ENCODE data around the gene ASPSCR1. TPM values are rescaled to one million over a fixed set of nuclear protein-coding genes. Genes with fewer than 3 reads are reported as not detected.
A peak's percentile ranks its signal among the peaks of the same experiment; 100 is the strongest.

ASPSCR1 gene
- total RNA-seq, 2 experiments from 2014 or later = 25.3 to 29.9 TPM

DNA sequence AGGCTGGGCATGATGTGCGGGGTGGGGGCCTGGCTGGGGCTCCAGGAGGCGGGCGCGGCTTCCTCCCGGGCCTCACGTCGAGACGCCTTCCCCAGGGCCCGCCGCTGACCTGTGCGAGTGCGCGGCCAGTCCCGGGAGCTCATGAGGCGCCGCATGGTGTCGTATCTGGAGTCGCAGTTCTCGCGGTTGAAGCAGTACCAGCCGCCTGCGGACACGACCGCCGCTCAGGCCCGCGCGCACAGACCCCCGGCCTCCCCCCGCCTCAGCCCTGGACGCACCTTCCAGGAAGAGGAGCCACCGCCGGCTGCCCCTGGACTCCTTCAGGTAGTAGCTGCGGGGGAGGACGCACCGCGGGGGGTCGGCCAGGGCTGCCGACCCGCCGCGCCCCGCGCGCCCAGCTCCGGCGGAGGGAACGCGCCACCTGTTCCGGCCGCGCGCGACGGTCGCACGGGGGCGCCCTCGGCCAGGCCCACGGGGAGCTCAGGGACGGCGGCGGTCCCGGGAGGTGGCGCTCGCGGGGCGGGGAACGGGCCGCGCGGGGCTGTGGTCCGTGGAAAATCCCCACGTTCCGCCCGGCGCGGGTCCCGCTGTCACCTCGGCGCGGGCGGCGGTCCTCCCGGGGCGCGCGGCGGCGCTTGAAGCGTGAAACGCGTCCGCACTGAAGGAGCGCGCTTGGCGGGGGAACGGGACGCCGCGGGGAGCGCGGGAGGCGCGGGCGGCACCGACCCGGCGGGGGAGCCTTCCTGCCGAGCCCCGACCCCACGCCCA is 17.9 kb upstream of the ASPSCR1 start:
- ChIA-PET POLR2A (interaction anchor here (0.7 to 2.3 kb wide), 7 partner anchors 17 to 246 kb away, joined by 3 to 30 read pairs (median 3); partner anchors contain the start of genes CENPX, DCXR and LRRC45), CTCF (interaction anchor here (0.7 to 2.6 kb wide), 22 partner anchors 9 to 390 kb away, joined by 3 to 73 read pairs (median 4); partner anchors contain the start of genes ASPSCR1, CENPX, DCXR and LRRC45)
- no peak overlapping the region for H3K27ac Mint-ChIP-seq
- peaks cover 4% of the 10 kb centered on the region for H3K4me1 Mint-ChIP-seq
- no peaks in the 10 kb centered on the region for H3K9me3 Mint-ChIP-seq
- H3K27me3 Mint-ChIP-seq = peaks cover 38% of the 10 kb centered on the region
- H3K4me3 Mint-ChIP-seq = no peak overlapping the region
- no peaks in the 10 kb centered on the region for H3K36me3 Mint-ChIP-seq (ENCODE audit: low read depth)
- DNase-seq = peak; percentile 79

- ChIA-PET POLR2A (interaction anchor here (0.7 to 2.3 kb wide), 7 partner anchors 16 to 245 kb away, joined by 3 to 30 read pairs (median 3); partner anchors contain the start of genes CENPX, DCXR and LRRC45), CTCF (interaction anchor here (1.0 to 2.6 kb wide), 20 partner anchors 9 to 390 kb away, joined by 3 to 73 read pairs (median 4); partner anchors contain the start of genes ASPSCR1, CENPX, DCXR and LRRC45)
- DNase-seq = no peak
- Mint-ChIP-seq H3K4me1 (peaks cover 4% of the 10 kb centered on the region), H3K36me3 (ENCODE audit: low read depth) (no peaks in the 10 kb centered on the region), H3K4me3 (no peak overlapping the region), H3K9me3 (no peaks in the 10 kb centered on the region), H3K27me3 (peaks cover 40% of the 10 kb centered on the region), H3K27ac (no peak overlapping the region)
Observed at GRCh38 chr17:81960130-81960958, 17.1 kb upstream of the ASPSCR1 start.

GRCh38 chr17:81961087-81961511 is 16.3 kb upstream of the ASPSCR1 start, which contains the start of gene NOTUM:
Gene NOTUM (minus strand): TSS chr17:81961187. CDS start chr17:81960909, 278 bp downstream.
- POLR2A ChIA-PET = interaction anchor here (2.3 kb wide), 1 partner anchor 61 kb away, joined by 30 read pairs; the partner anchor contains the start of genes CENPX and LRRC45
- Mint-ChIP-seq H3K9me3 (no peaks in the 10 kb centered on the region), H3K27me3 (peaks cover 42% of the 10 kb centered on the region), H3K36me3 (ENCODE audit: low read depth) (no peaks in the 10 kb centered on the region), H3K4me1 (peaks cover 4% of the 10 kb centered on the region), H3K4me3 (no peak within 1 kb of the TSS), H3K27ac (no peak within 1 kb of the TSS)
- no peak for DNase-seq
- CTCF ChIA-PET = interaction anchor here (1.9 to 2.6 kb wide), 3 partner anchors 16 to 60 kb away, joined by 4 to 73 read pairs (median 5); partner anchors contain the start of genes ASPSCR1, CENPX and LRRC45

DNA sequence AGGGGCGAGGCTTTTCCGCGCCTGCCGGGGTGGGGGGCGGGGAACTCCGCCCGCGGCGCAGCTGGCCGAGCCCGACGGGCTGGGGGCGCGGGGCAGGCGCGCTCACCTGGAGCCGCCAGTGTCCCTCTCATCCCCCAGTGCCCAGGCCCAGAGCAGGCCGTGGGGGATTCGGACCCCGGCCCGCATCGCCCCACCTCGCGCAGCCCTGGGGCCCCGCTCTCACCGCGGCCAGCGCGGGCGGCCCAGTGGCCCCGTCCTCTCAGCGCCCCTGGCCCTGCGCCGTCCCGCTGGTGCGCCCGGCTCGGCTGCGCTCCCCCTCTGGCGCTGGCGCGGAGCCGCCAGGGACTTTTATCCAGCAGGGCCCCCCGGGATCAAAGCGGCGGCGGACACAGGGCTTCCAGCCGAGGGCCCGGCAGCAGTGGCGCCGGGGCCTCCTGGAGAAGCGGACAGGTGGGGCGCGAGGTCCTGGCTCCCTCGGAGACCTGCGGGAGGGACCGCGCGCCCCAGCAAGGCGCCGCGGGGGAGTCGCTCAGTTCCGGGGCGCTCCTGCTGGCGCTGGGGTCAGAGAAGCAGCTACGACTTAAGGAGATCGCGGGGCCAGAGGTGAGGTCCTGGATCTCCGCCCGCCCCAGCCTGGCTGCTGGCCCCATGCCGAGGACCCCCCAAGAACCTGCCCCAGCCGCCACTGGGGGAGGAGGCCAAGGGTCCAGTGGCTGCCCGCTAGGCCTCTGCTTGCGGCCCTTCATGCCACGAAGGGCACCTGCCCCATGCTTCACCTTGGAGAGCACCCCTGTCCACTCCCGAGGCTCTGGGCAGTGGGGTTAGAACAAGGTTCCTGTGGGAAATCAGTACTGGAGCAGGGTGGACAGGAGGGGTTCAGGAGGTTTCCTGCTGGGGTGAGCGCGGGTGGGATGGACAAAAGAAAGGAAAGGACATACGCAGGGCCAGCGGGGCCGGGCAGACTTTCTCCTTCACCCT is 15.6 kb upstream of the ASPSCR1 start:
- Mint-ChIP-seq H3K27ac (no peak overlapping the region), H3K4me3 (no peak overlapping the region), H3K9me3 (no peaks in the 10 kb centered on the region), H3K27me3 (peaks cover 42% of the 10 kb centered on the region), H3K36me3 (ENCODE audit: low read depth) (no peaks in the 10 kb centered on the region), H3K4me1 (peaks cover 4% of the 10 kb centered on the region)
- ChIA-PET CTCF (interaction anchor here (0.6 to 2.6 kb wide), 4 partner anchors 37 to 368 kb away, joined by 3 to 73 read pairs (median 4); partner anchors contain the start of genes CENPX and LRRC45), POLR2A (interaction anchor here (1.6 kb wide), 1 partner anchor 15 kb away, joined by 6 read pairs; the partner anchor contains the start of gene ASPSCR1)
- DNase-seq = no peak

DNA sequence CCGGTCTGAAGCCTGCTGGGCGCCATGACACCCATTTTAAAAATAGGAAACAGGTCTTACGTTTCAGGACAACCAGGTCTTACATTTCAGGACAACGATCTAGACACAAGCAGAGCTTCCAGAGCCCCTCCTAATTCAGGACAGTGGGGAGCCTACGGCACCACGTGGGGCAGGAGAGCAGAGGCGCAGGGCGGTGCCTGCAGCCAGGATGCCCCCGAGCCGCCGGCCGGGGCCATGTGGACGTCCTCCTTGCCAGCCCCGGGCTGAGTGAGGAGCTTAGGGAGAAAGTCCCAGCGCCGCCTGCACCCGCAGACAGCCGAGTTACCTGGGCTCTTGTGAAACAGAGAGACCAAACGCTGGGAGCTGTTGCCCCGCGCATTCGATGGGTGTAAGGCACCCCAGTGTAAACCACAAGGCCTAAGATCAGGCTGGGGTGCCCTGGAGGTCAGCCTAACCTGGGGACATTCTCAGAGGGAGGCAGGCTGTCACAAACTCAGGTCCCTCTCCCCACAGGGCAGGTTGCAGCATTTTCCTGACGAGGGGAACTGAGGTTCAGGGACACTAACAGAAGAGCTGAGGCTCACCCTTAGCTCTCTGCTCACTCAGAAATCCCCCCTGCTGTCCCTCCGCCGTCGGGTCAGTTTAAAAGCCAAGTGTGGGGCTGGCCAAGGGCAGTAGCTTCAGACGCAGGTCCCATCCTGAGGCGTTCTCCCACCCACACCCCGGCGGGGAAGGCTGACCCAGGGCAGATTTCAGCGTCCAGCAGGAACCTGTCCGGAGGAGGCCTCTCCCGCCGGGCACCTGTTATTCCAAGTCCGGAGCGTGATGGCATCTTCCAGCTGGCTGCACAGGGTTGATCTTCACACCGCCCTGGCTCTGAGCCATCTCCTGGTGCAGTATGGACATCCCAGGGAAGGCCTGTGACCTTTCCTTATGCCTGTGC is 14.7 kb upstream of the ASPSCR1 start:
- peaks cover 37% of the 10 kb centered on the region for H3K27me3 Mint-ChIP-seq
- no peaks in the 10 kb centered on the region for H3K9me3 Mint-ChIP-seq
- POLR2A ChIA-PET = interaction anchor here (1.2 to 1.6 kb wide), 2 partner anchors 10 to 14 kb away, joined by 3 to 6 read pairs; partner anchors contain the start of gene ASPSCR1
- H3K36me3 Mint-ChIP-seq (ENCODE audit: low read depth) = no peaks in the 10 kb centered on the region
- peaks cover 4% of the 10 kb centered on the region for H3K4me1 Mint-ChIP-seq
- H3K4me3 Mint-ChIP-seq = no peak overlapping the region
- CTCF ChIA-PET = interaction anchor here (0.6 to 1.1 kb wide), 3 partner anchors 57 to 369 kb away, joined by 3 to 4 read pairs (median 3); no protein-coding TSS in a partner anchor
- no peak overlapping the region for H3K27ac Mint-ChIP-seq
- DNase-seq = no peak

GRCh38 chr17:81964081-81964849 is 13.2 kb upstream of the ASPSCR1 start:
- Mint-ChIP-seq H3K27ac (no peak overlapping the region), H3K27me3 (peaks cover 25% of the 10 kb centered on the region), H3K36me3 (ENCODE audit: low read depth) (no peaks in the 10 kb centered on the region), H3K4me3 (no peak overlapping the region), H3K9me3 (no peaks in the 10 kb centered on the region), H3K4me1 (peaks cover 6% of the 10 kb centered on the region)
- ChIA-PET POLR2A (interaction anchor here (1.2 kb wide), 1 partner anchor 8 kb away, joined by 3 read pairs; no protein-coding TSS in a partner anchor), CTCF (interaction anchor here (1.2 kb wide), 1 partner anchor 58 kb away, joined by 5 read pairs; the partner anchor contains the start of genes CENPX and LRRC45)
- DNase-seq = no peak

DNA sequence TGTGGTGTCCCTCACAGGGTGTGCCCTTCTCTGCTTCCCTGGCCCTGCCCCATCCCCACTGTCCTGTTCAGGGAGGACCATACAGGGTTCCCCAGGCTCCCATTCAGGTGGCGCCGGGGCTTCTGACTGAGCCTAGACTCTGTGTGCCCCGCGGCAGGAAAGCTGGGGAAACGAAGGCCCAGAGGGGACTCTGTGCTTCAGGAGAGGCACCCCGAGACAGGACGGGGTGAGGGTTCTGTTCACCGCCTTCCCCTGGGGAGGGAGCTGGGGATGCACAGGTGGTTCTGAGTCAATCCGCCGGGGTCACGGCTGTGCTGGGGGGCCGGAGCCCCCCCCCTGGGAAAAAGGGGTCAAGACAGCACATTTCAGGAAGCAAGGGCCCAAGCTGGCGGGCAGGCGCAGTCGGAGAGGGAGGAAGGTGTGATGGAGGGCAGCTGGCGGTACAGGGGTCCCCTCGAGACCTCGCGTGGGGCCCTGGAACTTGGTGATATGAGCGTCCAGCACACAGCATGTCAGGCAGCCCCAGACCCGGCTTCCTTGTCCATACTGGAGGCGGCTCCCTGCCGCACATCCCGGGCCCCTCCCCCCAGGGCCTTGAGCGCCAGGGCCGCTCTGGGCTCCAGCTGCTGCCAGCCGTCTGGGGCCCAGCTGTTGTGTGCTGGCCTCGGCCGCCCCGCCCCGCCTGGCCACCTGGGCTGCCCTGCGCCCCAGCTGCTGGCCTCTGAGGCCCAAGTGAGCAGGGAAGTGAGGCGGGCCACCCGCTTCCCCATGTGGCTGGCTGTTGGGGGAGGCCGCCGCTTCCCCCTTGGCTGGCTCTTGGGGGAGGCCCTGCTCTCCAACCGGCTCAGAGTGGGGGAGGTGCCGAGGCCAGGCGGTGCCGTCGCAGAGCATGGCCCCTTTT is 10.8 kb upstream of the ASPSCR1 start:
- Mint-ChIP-seq H3K4me1 (peaks cover 6% of the 10 kb centered on the region), H3K4me3 (no peak overlapping the region), H3K9me3 (no peaks in the 10 kb centered on the region), H3K27ac (no peak overlapping the region), H3K27me3 (peaks cover 25% of the 10 kb centered on the region), H3K36me3 (ENCODE audit: low read depth) (no peaks in the 10 kb centered on the region)
- ChIA-PET CTCF (no interaction called here), POLR2A (interaction anchor here (0.8 to 2.2 kb wide), 3 partner anchors 10 to 262 kb away, joined by 3 to 16 read pairs (median 3); partner anchors contain the start of genes ASPSCR1 and SLC16A3)
- no peak for DNase-seq

- Mint-ChIP-seq H3K9me3 (no peaks in the 10 kb centered on the region), H3K4me3 (no peak overlapping the region), H3K27ac (no peak overlapping the region), H3K4me1 (peaks cover 6% of the 10 kb centered on the region), H3K36me3 (ENCODE audit: low read depth) (no peaks in the 10 kb centered on the region), H3K27me3 (peaks cover 23% of the 10 kb centered on the region)
- ChIA-PET POLR2A (interaction anchor here (0.8 to 2.2 kb wide), 3 partner anchors 9 to 262 kb away, joined by 3 to 16 read pairs (median 3); partner anchors contain the start of genes ASPSCR1 and SLC16A3), CTCF (interaction anchor here (1.3 kb wide), 1 partner anchor 53 kb away, joined by 3 read pairs; no protein-coding TSS in a partner anchor)
- no peak for DNase-seq
Observed at GRCh38 chr17:81967244-81967532, 10.2 kb upstream of the ASPSCR1 start.

DNA sequence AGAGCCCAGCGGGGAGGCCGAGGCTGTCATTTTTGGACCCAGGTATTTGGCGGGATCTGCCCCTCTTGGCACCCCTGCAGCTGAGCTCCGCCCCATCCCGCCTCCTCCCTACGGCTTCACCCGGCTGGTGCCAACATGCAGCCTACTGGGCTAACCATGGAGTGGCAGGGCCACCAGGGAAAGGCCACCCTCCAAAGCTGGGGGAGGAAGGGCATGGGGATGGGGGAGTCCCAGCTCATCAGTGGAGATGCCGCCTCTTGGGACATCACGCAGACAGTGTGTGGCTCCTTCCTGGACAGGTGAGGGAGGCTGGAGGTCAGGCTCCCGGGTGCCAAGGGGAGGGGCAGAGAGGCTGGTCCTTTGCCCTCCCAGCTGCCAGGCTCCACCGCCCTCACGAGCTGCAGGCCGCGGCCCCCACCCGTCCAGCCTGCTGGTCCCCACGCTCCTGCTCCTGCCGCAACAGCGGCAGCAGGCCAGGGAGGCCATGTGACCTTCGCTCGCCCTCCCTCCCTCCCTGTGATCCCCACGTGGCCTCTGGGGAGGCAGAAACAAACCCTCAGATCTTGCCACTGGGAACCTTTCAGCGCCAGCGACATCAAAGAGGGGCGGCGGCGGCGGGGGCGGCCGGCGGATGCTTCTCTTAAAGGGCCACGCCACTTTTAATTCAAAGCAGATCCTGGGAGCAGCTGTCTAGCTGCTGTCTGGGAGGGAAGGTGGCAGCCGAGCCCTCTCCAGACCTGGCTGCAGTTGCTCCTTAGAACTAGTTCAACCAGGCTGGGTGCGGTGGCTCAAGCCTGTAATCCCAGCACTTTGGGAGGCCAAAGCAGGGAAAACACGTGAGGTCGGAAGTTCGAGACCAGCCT is 9.7 kb upstream of the ASPSCR1 start:
- Mint-ChIP-seq H3K4me1 (peaks cover 6% of the 10 kb centered on the region), H3K27ac (no peak overlapping the region), H3K4me3 (peak overlapping the region; percentile 32), H3K27me3 (peaks cover 19% of the 10 kb centered on the region), H3K9me3 (no peaks in the 10 kb centered on the region), H3K36me3 (ENCODE audit: low read depth) (no peaks in the 10 kb centered on the region)
- ChIA-PET CTCF (interaction anchor here (0.6 to 1.5 kb wide), 3 partner anchors 8 to 450 kb away, joined by 3 to 4 read pairs (median 3); no protein-coding TSS in a partner anchor), POLR2A (interaction anchor here (0.7 to 2.2 kb wide), 4 partner anchors 8 to 261 kb away, joined by 3 to 16 read pairs (median 3); partner anchors contain the start of genes ASPSCR1 and SLC16A3)
- DNase-seq = peak; percentile 85
